Testis (tissue), 3 donors: ENCODE data around the gene SULT1A2. TPM values are rescaled to one million over a fixed set of nuclear protein-coding genes. Genes with fewer than 3 reads are reported as not detected.

Experiments
- DNase-seq: peaks from one replicate; pipeline ENCODE4 v3.0.0-alpha.2; 2019
- H3K27ac ChIP-seq, 2 donors: fragments of 200-600 bp; sonication (generic); one replicate each; pipeline ENCODE4 v1.5.1; 2019
- H3K27me3 ChIP-seq: fragments of 200-600 bp; sonication (generic); one replicate; pipeline ENCODE4 v1.5.1; 2019
- H3K36me3 ChIP-seq: fragments of 200-600 bp; sonication (generic); one replicate; pipeline ENCODE4 v1.5.1; 2017; ENCODE audit warnings: low read depth; ENCODE audit errors: missing control alignments
- H3K4me1 ChIP-seq: fragments of 200-600 bp; sonication (generic); one replicate; pipeline ENCODE4 v1.5.1; 2019
- H3K4me3 ChIP-seq, 2 donors: fragments of 200-600 bp; sonication (generic); one replicate each; pipeline ENCODE4 v1.5.1; 2017 to 2019
- H3K9me3 ChIP-seq: fragments of 200-600 bp; sonication (generic); one replicate; pipeline ENCODE4 v1.5.1; 2017
- CTCF ChIP-seq, 3 experiments: fragments of 450-650 bp in 2 of 3; fragments of 200-600 bp in 1 of 3; sonication (generic) in 1 of 3; IDR thresholded peaks; one replicate each; pipeline ENCODE4 v1.5.1; 2016 to 2019; ENCODE audit warnings: antibody characterized with exemption in 3 of 3, mild to moderate bottlenecking in 2 of 3, moderate library complexity in 1 of 3
- POLR2A ChIP-seq: fragments of 450-650 bp; IDR thresholded peaks from one replicate; pipeline ENCODE4 v1.6.1; 2017; ENCODE audit warnings: antibody characterized with exemption, mild to moderate bottlenecking, moderate library complexity
- WGBS, 2 donors: methylation state at CpG; one replicate each; pipeline ENCODE4 v1.1.5; 2018; 5-methylcytosine and 5-hydroxymethylcytosine counted together
- intact Hi-C: fragments of 100-400 bp; cut with DNase I; formaldehyde crosslinking; loops from one replicate; pipeline ENCODE4 v1.15.1; 2023; ENCODE audit warnings: low total_unique reads
- polyA plus RNA-seq: library from polyadenylated mRNA; stranded (reverse); fragments of 350-450 nt; fragmentation: Illumina TruSeq; extraction: RNeasy Lipid Tissue Mini Kit (QIAGEN cat#74804); gene quantifications from one replicate; pipeline ENCODE4 v1.2.3, GENCODE V29; 2014; ENCODE audit warnings: low read depth, low replicate concordance; ENCODE audit not compliant: insufficient read depth
- total RNA-seq, 2 donors: library from RNA; depleted of rRNA; stranded (reverse); fragments of >200 nt; gene quantifications; one replicate each; pipeline ENCODE4 v1.2.3, GENCODE V29; 2016

SULT1A2 gene
- total and polyA plus RNA-seq, 3 donors from 2014 or later = 0.96 to 2.5 (median 1.1) TPM

DNA sequence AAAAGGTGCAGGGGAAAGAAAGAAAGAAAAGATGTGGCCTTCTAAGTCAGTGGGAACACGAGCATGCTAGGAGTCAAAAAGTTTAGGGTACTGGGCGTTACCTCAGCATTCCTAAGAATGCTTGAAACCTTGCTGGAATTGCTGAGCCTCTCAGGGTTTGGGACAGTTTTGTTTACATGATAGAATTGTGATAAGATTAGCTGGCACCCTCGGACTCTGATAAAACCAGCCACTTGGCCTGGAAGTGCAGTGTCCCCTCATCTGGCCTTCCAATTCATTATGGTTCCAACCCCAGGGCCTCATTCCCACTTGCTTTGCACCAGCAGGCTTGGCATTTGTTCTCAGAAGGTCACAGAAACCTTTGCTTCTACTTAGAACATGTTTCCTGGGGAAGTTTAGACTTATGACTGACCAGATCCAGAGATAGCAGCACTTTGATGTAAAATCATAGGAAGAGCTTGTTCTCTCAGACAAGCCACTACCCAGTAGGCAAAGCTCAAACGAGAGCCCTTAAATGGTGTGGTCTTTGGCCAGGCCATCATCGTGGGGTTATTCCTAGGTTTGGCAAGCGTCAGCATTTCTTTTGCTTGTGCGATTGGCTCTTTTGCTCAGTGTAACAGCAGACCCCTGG is 35.2 kb downstream of the SULT1A2 start:
- 54 to 56% methylated on average over 7 of the region's 7 CpGs for WGBS, 2 donors
- TF ChIP-seq CTCF (IDR thresholded peaks at IDR 0.05) (no peak), POLR2A (no peak)
- H3K27ac ChIP-seq = peak overlapping the region in 1 of 2 donors; percentile 17
- no peaks in the 10 kb centered on the region for H3K27me3 ChIP-seq
- H3K9me3 ChIP-seq = no peaks in the 10 kb centered on the region
- no peak overlapping the region for H3K4me3 ChIP-seq
- intact Hi-C loops = no loop called here
- no peaks in the 10 kb centered on the region for H3K36me3 ChIP-seq
- H3K4me1 ChIP-seq = peaks cover 18% of the 10 kb centered on the region
- no peak for DNase-seq

GRCh38 chr16:28558456-28558855 is 38.4 kb downstream of the SULT1A2 start:
- WGBS, 2 donors = 83 to 89% methylated on average over 3 of the region's 3 CpGs
- peaks cover 25% of the 10 kb centered on the region for H3K4me1 ChIP-seq
- no peaks in the 10 kb centered on the region for H3K27me3 ChIP-seq
- intact Hi-C loops = no loop called here
- no peaks in the 10 kb centered on the region for H3K36me3 ChIP-seq
- H3K4me3 ChIP-seq = no peak overlapping the region
- H3K9me3 ChIP-seq = no peaks in the 10 kb centered on the region
- no peak for TF ChIP-seq CTCF (IDR thresholded peaks at IDR 0.05)
- TF ChIP-seq POLR2A = no peak
- DNase-seq = no peak
- no peak overlapping the region for H3K27ac ChIP-seq

GRCh38 chr16:28556914-28557320 is 39.9 kb downstream of the SULT1A2 start:
- no peak overlapping the region for H3K4me3 ChIP-seq
- 55 to 70% methylated on average over 2 of the region's 2 CpGs for WGBS, 2 donors
- no peak for TF ChIP-seq CTCF (IDR thresholded peaks at IDR 0.05)
- TF ChIP-seq POLR2A = no peak
- H3K36me3 ChIP-seq = no peaks in the 10 kb centered on the region
- no peaks in the 10 kb centered on the region for H3K27me3 ChIP-seq
- no peak overlapping the region for H3K27ac ChIP-seq
- no peak for DNase-seq
- intact Hi-C loops = no loop called here
- H3K4me1 ChIP-seq = peaks cover 19% of the 10 kb centered on the region
- no peaks in the 10 kb centered on the region for H3K9me3 ChIP-seq

GRCh38 chr16:28555561-28555960 is 41.3 kb downstream of the SULT1A2 start:
- no peaks in the 10 kb centered on the region for H3K9me3 ChIP-seq
- H3K27me3 ChIP-seq = no peaks in the 10 kb centered on the region
- DNase-seq = no peak
- TF ChIP-seq POLR2A = no peak
- no peak for TF ChIP-seq CTCF (IDR thresholded peaks at IDR 0.05)
- no peak overlapping the region for H3K27ac ChIP-seq
- H3K4me1 ChIP-seq = peaks cover 12% of the 10 kb centered on the region
- no peaks in the 10 kb centered on the region for H3K36me3 ChIP-seq
- no peak overlapping the region for H3K4me3 ChIP-seq
- WGBS, 2 donors = 67 to 87% methylated on average over 2 of the region's 2 CpGs
- intact Hi-C loops = no loop called here
